ENCODE results near the gene TBKBP1. TPM values are rescaled to one million over a fixed set of nuclear protein-coding genes. Genes with fewer than 3 reads are reported as not detected.

Gene TBKBP1, protein sequence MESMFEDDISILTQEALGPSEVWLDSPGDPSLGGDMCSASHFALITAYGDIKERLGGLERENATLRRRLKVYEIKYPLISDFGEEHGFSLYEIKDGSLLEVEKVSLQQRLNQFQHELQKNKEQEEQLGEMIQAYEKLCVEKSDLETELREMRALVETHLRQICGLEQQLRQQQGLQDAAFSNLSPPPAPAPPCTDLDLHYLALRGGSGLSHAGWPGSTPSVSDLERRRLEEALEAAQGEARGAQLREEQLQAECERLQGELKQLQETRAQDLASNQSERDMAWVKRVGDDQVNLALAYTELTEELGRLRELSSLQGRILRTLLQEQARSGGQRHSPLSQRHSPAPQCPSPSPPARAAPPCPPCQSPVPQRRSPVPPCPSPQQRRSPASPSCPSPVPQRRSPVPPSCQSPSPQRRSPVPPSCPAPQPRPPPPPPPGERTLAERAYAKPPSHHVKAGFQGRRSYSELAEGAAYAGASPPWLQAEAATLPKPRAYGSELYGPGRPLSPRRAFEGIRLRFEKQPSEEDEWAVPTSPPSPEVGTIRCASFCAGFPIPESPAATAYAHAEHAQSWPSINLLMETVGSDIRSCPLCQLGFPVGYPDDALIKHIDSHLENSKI
- 10 to 100 TPM; 21.8 to 23.1 TPM for total RNA-seq

GRCh38 chr17:47693731-47694580 lies at the start of gene TBKBP1:
TSS of gene TBKBP1 (plus strand) at chr17:47694161. CDS start at chr17:47696113, 1,952 bp downstream.
- peak; percentile 76 for DNase-seq
- intact Hi-C loops (cut with DNase I, micrococcal nuclease), result loop anchor here in 1 of 2 experiments (1.0 kb wide), 3 partner anchors 11 to 137 kb away; partner anchors contain the start of genes LRRC46 and MRPL10
- H3K27ac Mint-ChIP-seq, result peak within 1 kb of the TSS; percentile 89
- ChIA-PET POLR2A (interaction anchor here (1.3 kb wide), 1 partner anchor 39 kb away, joined by 3 read pairs; the partner anchor contains the start of gene TBX21), CTCF (interaction anchor here (1.2 to 1.7 kb wide), 4 partner anchors 16 to 31 kb away, joined by 4 to 7 read pairs (median 5); no protein-coding TSS in a partner anchor)
- H3K4me1 Mint-ChIP-seq, result peaks cover 64% of the 10 kb centered on the region
- H3K4me3 Mint-ChIP-seq, result peak within 1 kb of the TSS; percentile 79
- H3K36me3 Mint-ChIP-seq (ENCODE audit: low read depth), result peaks cover 19% of the 10 kb centered on the region
- ATAC-seq, result peak; percentile 21
- no peaks in the 10 kb centered on the region for H3K27me3 Mint-ChIP-seq
- no peaks in the 10 kb centered on the region for H3K9me3 Mint-ChIP-seq (ENCODE audit: low read depth)

DNA sequence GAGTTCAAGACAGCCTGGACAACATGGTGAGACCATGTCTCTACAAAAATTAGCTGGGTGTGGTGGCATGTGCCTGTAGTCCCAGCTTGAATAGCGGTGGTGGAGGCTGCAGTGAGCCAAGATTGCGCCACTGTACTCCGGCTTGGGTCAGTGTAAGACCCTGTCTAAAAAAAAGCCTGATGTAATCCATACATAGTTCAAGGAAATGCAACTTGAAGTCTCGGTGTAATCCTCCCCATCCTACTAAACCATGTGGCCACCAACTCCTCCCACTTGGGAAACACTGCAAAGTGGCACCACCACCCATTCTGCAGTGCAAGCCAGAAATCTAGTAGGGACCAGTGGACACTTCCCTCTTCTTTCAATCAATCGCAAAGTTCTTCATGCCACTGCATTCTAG lies 49.6 kb upstream of the TBKBP1 start:
- Mint-ChIP-seq H3K27ac (no peak overlapping the region), H3K36me3 (ENCODE audit: low read depth) (peaks cover 6% of the 10 kb centered on the region), H3K9me3 (ENCODE audit: low read depth) (no peaks in the 10 kb centered on the region), H3K4me1 (peaks cover 20% of the 10 kb centered on the region), H3K27me3 (no peaks in the 10 kb centered on the region), H3K4me3 (no peak overlapping the region)
- ATAC-seq, result no peak
- ChIA-PET CTCF (no interaction called here), POLR2A (no interaction called here)
- no peak for DNase-seq
- intact Hi-C loops (cut with DNase I, micrococcal nuclease), result no loop called here

DNA sequence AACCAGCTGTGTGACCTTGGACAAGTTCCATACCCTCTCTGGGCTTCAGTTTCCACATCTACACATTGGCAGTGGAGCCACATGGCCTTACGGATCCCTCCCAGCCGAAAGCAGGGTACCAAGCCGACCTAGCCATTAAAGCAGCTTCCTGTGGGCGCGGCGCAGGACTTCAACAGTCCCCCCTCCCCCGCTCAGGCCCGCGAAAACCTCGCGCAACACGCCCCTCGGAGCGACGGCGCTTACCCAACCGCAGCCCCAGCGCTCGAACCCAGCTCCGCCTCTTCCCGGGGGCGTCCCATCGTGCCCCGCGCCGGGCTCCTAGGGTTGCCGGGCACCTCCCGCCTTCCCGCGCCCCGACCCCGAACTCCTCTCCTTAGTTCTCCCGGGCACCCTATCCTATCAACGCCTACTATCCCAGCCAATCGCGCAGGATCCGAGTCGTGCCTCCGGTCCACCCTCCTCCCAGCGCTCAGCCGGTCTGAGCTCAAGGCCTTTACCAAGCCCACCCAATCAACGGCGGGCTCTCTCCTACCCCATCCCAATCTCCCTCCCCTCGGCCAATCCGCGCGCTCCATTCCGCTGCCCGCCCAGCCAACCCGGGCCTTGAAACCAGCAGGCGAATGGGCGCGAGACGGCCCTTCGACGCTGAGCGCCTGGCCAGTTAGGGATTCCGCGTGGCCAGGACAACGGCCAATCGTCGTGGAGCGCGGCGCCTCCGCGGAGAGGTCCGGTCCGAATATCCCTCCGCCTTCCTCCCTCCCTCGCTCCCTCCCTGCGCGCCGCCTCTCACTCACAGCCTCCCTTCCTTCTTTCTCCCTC lies 44.6 kb upstream of the TBKBP1 start, which contains the start of gene KPNB1:
TSS of gene KPNB1 (plus strand) at position 767 of the 819 bp plus-strand sequence. CDS start 326 bp downstream, outside the sequence.
- CTCF ChIA-PET, result interaction anchor here (0.6 to 7.0 kb wide), 13 partner anchors 10 to 297 kb away, joined by 3 to 71 read pairs (median 3); partner anchors contain the start of gene OSBPL7
- peaks cover 42% of the 10 kb centered on the region for H3K36me3 Mint-ChIP-seq (ENCODE audit: low read depth)

GRCh38 chr17:47649972-47650524 lies 43.9 kb upstream of the TBKBP1 start:
- CTCF ChIA-PET, result interaction anchor here (0.7 to 7.0 kb wide), 7 partner anchors 9 to 296 kb away, joined by 3 to 71 read pairs (median 4); no protein-coding TSS in a partner anchor
- ATAC-seq, result peak; percentile 4
- Mint-ChIP-seq H3K36me3 (ENCODE audit: low read depth) (peaks cover 49% of the 10 kb centered on the region), H3K27me3 (no peaks in the 10 kb centered on the region), H3K27ac (peak overlapping the region; percentile 95), H3K4me1 (peaks cover 56% of the 10 kb centered on the region), H3K9me3 (ENCODE audit: low read depth) (no peaks in the 10 kb centered on the region), H3K4me3 (peak overlapping the region; percentile 98)
- POLR2A ChIA-PET, result interaction anchor here (0.6 to 3.2 kb wide), 11 partner anchors 8 to 406 kb away, joined by 3 to 21 read pairs (median 5); partner anchors contain the start of genes SP2 and TBX21
- intact Hi-C loops (cut with DNase I, micrococcal nuclease), result loop anchor here (1.0 to 5.0 kb wide), 19 partner anchors 10 to 1458 kb away; partner anchors contain the start of genes CDC27 (in 2 of the 2), CDK5RAP3 (in 1 of the 2), EFCAB13 (in 1 of the 2) and KANSL1 (in 1 of the 2)
- no peak for DNase-seq

More for the DNA sequence above, 44.6 kb upstream of the TBKBP1 start, which contains the start of gene KPNB1:
- peak; percentile 99 for DNase-seq
- intact Hi-C loops (cut with DNase I, micrococcal nuclease), result loop anchor here (1.0 to 5.0 kb wide), 16 partner anchors 29 to 1457 kb away; partner anchors contain the start of genes CDC27 (in 2 of the 2), CDK5RAP3 (in 1 of the 2), EFCAB13 (in 1 of the 2) and KANSL1 (in 1 of the 2)
- H3K4me1 Mint-ChIP-seq, result peaks cover 52% of the 10 kb centered on the region
- H3K4me3 Mint-ChIP-seq, result peak within 1 kb of the TSS; percentile 98
- no peaks in the 10 kb centered on the region for H3K9me3 Mint-ChIP-seq (ENCODE audit: low read depth)
- peak within 1 kb of the TSS; percentile 96 for H3K27ac Mint-ChIP-seq
- no peaks in the 10 kb centered on the region for H3K27me3 Mint-ChIP-seq
- POLR2A ChIA-PET, result interaction anchor here (0.6 to 3.2 kb wide), 15 partner anchors 9 to 407 kb away, joined by 3 to 21 read pairs (median 5); partner anchors contain the start of genes SP2 and TBX21
- ATAC-seq, result peak; percentile 86

DNA sequence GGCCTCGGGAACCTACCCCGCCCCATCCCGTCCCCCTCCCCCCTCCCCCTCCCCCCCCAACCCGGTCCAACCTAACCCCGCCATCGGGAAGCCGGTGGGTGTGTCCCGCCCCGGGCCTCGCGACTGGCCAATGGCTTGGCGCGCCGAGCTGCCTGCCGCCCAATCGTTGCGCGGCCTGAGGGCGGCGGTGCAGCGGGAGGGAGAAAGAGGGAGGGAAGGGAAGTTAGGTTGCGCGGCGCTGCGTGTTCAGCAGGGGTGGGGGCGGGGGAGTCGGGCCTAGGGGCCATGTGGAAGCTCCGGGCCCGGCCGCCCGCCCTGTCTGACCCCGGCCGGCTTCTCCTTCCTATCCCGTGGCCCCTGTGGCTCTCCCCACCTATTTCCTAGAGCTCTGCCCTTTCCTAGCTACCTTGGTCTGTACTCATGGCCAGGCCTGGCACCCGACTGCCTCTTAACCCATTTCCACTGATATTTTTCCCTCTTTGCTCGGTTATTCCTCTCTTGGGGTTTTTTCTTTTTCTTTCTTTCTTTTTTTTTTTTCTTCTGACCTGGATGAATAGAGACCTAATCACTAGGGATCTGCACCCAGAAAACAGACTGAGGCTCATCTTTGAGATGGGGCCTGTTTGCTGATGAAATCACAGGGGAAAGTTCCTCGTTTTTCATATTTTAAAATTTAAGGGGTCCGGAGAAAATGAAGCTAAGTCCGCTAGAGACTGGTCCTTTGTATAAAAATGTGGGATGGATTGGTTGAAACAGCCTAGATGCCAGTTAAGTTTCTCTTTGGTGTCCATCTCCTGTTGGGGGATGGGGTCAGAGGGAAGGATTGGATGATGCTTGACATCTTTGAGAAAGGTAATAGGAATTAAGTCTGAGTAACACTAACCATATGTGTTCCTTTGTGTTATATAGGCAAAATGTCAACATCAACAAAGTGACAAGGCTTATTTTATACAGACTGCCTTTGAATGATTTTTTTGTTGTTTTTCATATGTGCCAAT lies 43.1 kb upstream of the TBKBP1 start:
- ATAC-seq (peak; percentile 46), DNase-seq (peak; percentile 98)
- CTCF ChIA-PET, result interaction anchor here (0.8 to 7.0 kb wide), 5 partner anchors 13 to 68 kb away, joined by 3 to 71 read pairs (median 4); no protein-coding TSS in a partner anchor
- Mint-ChIP-seq H3K4me1 (peaks cover 63% of the 10 kb centered on the region), H3K9me3 (ENCODE audit: low read depth) (no peaks in the 10 kb centered on the region), H3K27me3 (no peaks in the 10 kb centered on the region), H3K4me3 (peak overlapping the region; percentile 98), H3K27ac (peak overlapping the region; percentile 96), H3K36me3 (ENCODE audit: low read depth) (peaks cover 57% of the 10 kb centered on the region)
- POLR2A ChIA-PET, result interaction anchor here (1.5 to 3.2 kb wide), 4 partner anchors 13 to 26 kb away, joined by 5 to 21 read pairs (median 10); no protein-coding TSS in a partner anchor
- intact Hi-C loops (cut with DNase I, micrococcal nuclease), result loop anchor here in 1 of 2 experiments (1.0 to 2.0 kb wide), 3 partner anchors 9 to 1258 kb away; partner anchors contain the start of genes TBKBP1 and UBE2Z

- POLR2A ChIA-PET, result interaction anchor here (1.7 kb wide), 1 partner anchor 25 kb away, joined by 5 read pairs; no protein-coding TSS in a partner anchor
- peak overlapping the region; percentile 96 for H3K27ac Mint-ChIP-seq
- H3K4me1 Mint-ChIP-seq, result peaks cover 70% of the 10 kb centered on the region
- CTCF ChIA-PET, result interaction anchor here (0.7 to 7.0 kb wide), 4 partner anchors 12 to 46 kb away, joined by 3 to 71 read pairs (median 4); no protein-coding TSS in a partner anchor
- H3K9me3 Mint-ChIP-seq (ENCODE audit: low read depth), result no peaks in the 10 kb centered on the region
- intact Hi-C loops (cut with DNase I, micrococcal nuclease), result loop anchor here (1.0 to 2.0 kb wide), 2 partner anchors 9 to 1257 kb away; partner anchors contain the start of gene UBE2Z (in 1 of the 2)
- H3K4me3 Mint-ChIP-seq, result peak overlapping the region; percentile 98
- peaks cover 66% of the 10 kb centered on the region for H3K36me3 Mint-ChIP-seq (ENCODE audit: low read depth)
- H3K27me3 Mint-ChIP-seq, result no peaks in the 10 kb centered on the region
- ATAC-seq, result no peak
- no peak for DNase-seq
These were observed 42.3 kb upstream of the TBKBP1 start for GRCh38 chr17:47651704-47652103.

DNA sequence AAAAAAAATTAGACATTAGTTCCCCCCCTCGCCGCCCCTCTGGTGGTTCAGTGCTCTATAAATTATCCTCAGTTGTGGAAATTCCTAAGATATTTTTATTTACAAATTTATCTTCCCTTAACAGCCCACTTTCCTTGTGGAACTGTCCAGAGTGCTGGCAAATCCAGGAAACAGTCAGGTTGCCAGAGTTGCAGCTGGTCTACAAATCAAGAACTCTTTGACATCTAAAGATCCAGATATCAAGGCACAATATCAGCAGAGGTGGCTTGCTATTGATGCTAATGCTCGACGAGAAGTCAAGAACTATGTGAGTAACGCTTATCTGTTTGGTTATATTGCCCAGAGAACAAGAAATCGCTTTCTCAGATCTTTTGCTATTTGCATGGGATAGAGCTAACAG lies 41.4 kb upstream of the TBKBP1 start:
- Mint-ChIP-seq H3K27me3 (no peaks in the 10 kb centered on the region), H3K27ac (peak overlapping the region; percentile 78), H3K36me3 (ENCODE audit: low read depth) (peaks cover 73% of the 10 kb centered on the region), H3K4me3 (peak overlapping the region; percentile 98), H3K4me1 (peaks cover 72% of the 10 kb centered on the region), H3K9me3 (ENCODE audit: low read depth) (no peaks in the 10 kb centered on the region)
- no peak for ATAC-seq
- no peak for DNase-seq
- ChIA-PET POLR2A (interaction anchor here (0.9 to 1.7 kb wide), 2 partner anchors 11 to 24 kb away, joined by 5 to 6 read pairs; no protein-coding TSS in a partner anchor), CTCF (interaction anchor here (1.1 to 7.0 kb wide), 2 partner anchors 11 to 80 kb away, joined by 3 to 71 read pairs; partner anchors contain the start of gene TBX21)
- intact Hi-C loops (cut with DNase I, micrococcal nuclease), result loop anchor here in 1 of 2 experiments (1.0 kb wide), 1 partner anchor 8 kb away; no protein-coding TSS in a partner anchor

- Mint-ChIP-seq H3K4me1 (peaks cover 71% of the 10 kb centered on the region), H3K36me3 (ENCODE audit: low read depth) (peaks cover 76% of the 10 kb centered on the region), H3K27ac (peak overlapping the region; percentile 44), H3K27me3 (no peaks in the 10 kb centered on the region), H3K4me3 (peak overlapping the region; percentile 60), H3K9me3 (ENCODE audit: low read depth) (no peaks in the 10 kb centered on the region)
- DNase-seq, result no peak
- intact Hi-C loops (cut with DNase I, micrococcal nuclease), result no loop called here
- ChIA-PET CTCF (interaction anchor here (1.1 to 7.0 kb wide), 4 partner anchors 10 to 79 kb away, joined by 3 to 71 read pairs (median 6); partner anchors contain the start of gene TBX21), POLR2A (interaction anchor here (0.9 kb wide), 1 partner anchor 10 kb away, joined by 6 read pairs; no protein-coding TSS in a partner anchor)
- no peak for ATAC-seq
These were observed 40.5 kb upstream of the TBKBP1 start for GRCh38 chr17:47653442-47653841.

Measured in activated CD4-positive, alpha-beta T cell treated with anti-CD3 and anti-CD28 coated beads for 36 hours (primary cell).